Heart right ventricle (tissue), 16 donors: ENCODE measurements around the gene CHST5. TPM values are rescaled to one million over a fixed set of nuclear protein-coding genes. Genes with fewer than 3 reads are reported as not detected.
A peak's percentile ranks its signal among the peaks of the same experiment; 100 is the strongest.
"Not testable (repeated sequence)": the region's sequence is repeated elsewhere in the genome, so short reads cannot be mapped to it uniquely, and the experiment has no call there.

ENCODE experiments used
- ATAC-seq, 8 donors: fragments of 200-7000 bp; cut with Tn5 transposase; one replicate each; pipeline ENCODE4 v1.9.1; 2020; ENCODE audit warnings: mild to moderate bottlenecking in 8 of 8, moderate library complexity in 8 of 8, moderate number of reproducible peaks in 1 of 8
- DNase-seq, 2 donors: peaks; one replicate each; pipeline ENCODE4 v3.0.0-alpha.2; 2020
- H3K27ac ChIP-seq, 10 donors: fragments of 200-600 bp; sonication (generic) in 2 of 10; one replicate each; pipeline versions ENCODE4 v1.5.0 to v1.8.0; 2020 to 2022; ENCODE audit warnings: mild to moderate bottlenecking in 3 of 10
- H3K27me3 ChIP-seq, 7 donors: fragments of 200-600 bp; one replicate each; pipeline ENCODE4 v1.8.0; 2021 to 2022; ENCODE audit warnings: mild to moderate bottlenecking in 2 of 7
- H3K36me3 ChIP-seq, 9 donors: fragments of 200-600 bp; sonication (generic) in 1 of 9; one replicate each; pipeline versions ENCODE4 v1.5.0 to v1.8.0; 2020 to 2022; ENCODE audit warnings: mild to moderate bottlenecking in 2 of 9
- H3K4me1 ChIP-seq, 9 donors: fragments of 200-600 bp; sonication (generic) in 1 of 9; one replicate each; pipeline versions ENCODE4 v1.5.0 to v1.8.0; 2020 to 2022; ENCODE audit warnings: mild to moderate bottlenecking in 4 of 9
- H3K4me3 ChIP-seq, 10 donors: fragments of 200-600 bp; sonication (generic) in 2 of 10; one replicate each; pipeline versions ENCODE4 v1.5.0 to v1.8.0; 2020 to 2022; ENCODE audit warnings: mild to moderate bottlenecking in 7 of 10, moderate library complexity in 2 of 10
- H3K9me3 ChIP-seq, 11 donors: fragments of 200-600 bp in 10 of 11; sonication (generic) in 2 of 11; one replicate each; pipeline versions ENCODE4 v1.5.0 to v1.8.0; 2013 to 2022; ENCODE audit warnings: mild to moderate bottlenecking in 2 of 11, control low read depth in 1 of 11, moderate library complexity in 1 of 11
- WGBS, 2 donors: extraction: QIAGEN DNeasy Blood & Tissue Kit; methylation state at CpG; one replicate each; pipeline ENCODE4 v1.1.7; 2013; ENCODE audit warnings: inconsistent platforms in 1 of 2; 5-methylcytosine and 5-hydroxymethylcytosine counted together
- intact Hi-C, 10 donors: fragments of 100-400 bp; cut with DNase I; formaldehyde crosslinking; loops; one replicate each; pipeline versions ENCODE4 v1.11.1 to v1.14.2; 2022
- polyA plus RNA-seq, 2 donors: library from polyadenylated mRNA; stranded (reverse); fragments of 200-250 nt; gene quantifications; one replicate each; pipeline ENCODE4 v1.2.3, GENCODE V29; 2013
- total RNA-seq, 10 donors: library from RNA; stranded (reverse); fragmentation: NEBNext Ultra II Directional in 3 of 10; extraction: Animal tissue kit (Norgen Biotek cat#: 25700) in 3 of 10; gene quantifications; one replicate each; pipeline versions ENCODE4 v1.2.1 to v1.2.4, GENCODE V29; 2021 to 2023
- TF ChIP-seq, protein P1 (sequence below), 9 donors: fragments of 200-600 bp; sonication (generic) in 2 of 9; IDR thresholded peaks; one replicate each; pipeline versions ENCODE4 v1.5.0 to v1.8.0; 2021 to 2022; ENCODE audit warnings: antibody characterized with exemption in 9 of 9, mild to moderate bottlenecking in 5 of 9, moderate library complexity in 1 of 9
- donor health status: Arrhythmogenic right ventricular cardiomyopathy.
- donor health status: ischemic (EF 13 %, LVEDD 7.1; RV severe dilation, severe dysfunction).
- donor health status: healthy with polysubstance abuse.
- donor health status: DM: no; HTN: yes; CAD: no.
- donor health status: DM: no; HTN: no; CAD: no.
- donor health status: ischemic (EF 25% LVEDD 6.9; RV normal size, moderate dysfunction).
- donor health status: ischemic (EF 25% LVEDD 5.7; RV mildly dilated, moderate dysfunction).
- donor health status: healthy.
- donor health status: DM: yes; HTN: yes; CAD: no.
- donor health status: Ischemic cardiomyopathy.
- donor health status: ischemic (EF 35%, LVEDD 5.7; RV mildly dilated, moderate dysfunction).
- donor health status: nonischemic (EF 11% LVEDD 7.7; RV severe dilation, severe dysfunction).
- donor health status: DM: yes; HTN: yes; CAD: no.
- donor health status: PGD.
- donor health status: ischemic (EF 29% LVEDD 5.4; RV normal size, mild dysfunction).
- donor health status: nonischemic (EF 23%, LVEDD 6.1; RV moderate dilation, normal function).

Gene CHST5
- total and polyA plus RNA-seq, 12 donors = 0.08 to 1.4 (median 0.48) TPM; not detected in 1

DNA sequence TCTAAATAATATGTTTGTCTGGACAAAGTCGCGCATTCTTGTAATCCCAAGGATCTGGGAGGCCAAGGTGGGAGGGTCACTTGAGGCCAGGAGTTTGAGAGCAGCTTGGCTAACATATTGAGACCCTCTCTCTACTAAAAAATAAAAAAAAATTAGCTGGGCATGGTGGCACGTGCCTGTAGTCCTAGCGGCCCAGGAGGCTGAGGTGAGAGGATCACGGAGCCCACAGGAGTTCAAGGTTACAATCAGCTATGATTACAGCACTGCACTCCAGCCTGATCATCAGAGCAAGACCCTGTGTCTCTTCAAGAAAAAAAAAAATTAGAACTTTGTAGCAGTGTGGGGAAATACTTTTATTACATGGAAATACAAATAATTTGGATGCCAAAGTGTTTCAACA, 34.5 kb downstream of the CHST5 start:
- H3K4me1 ChIP-seq = peaks cover 0 to 14% (median 4%) of the 10 kb centered on the region in 9 donors
- H3K27me3 ChIP-seq = no peaks in the 10 kb centered on the region
- intact Hi-C loops = no loop called here
- DNase-seq (no peak), ATAC-seq (no peak)
- no peaks in the 10 kb centered on the region for H3K36me3 ChIP-seq
- H3K27ac ChIP-seq = peak overlapping the region in 1 of 10 donors; percentile 36
- 85 to 86% methylated on average over 5 of the region's 5 CpGs for WGBS, 2 donors
- no peak overlapping the region for H3K4me3 ChIP-seq
- H3K9me3 ChIP-seq = no peaks in the 10 kb centered on the region
- TF ChIP-seq, protein P1, sequence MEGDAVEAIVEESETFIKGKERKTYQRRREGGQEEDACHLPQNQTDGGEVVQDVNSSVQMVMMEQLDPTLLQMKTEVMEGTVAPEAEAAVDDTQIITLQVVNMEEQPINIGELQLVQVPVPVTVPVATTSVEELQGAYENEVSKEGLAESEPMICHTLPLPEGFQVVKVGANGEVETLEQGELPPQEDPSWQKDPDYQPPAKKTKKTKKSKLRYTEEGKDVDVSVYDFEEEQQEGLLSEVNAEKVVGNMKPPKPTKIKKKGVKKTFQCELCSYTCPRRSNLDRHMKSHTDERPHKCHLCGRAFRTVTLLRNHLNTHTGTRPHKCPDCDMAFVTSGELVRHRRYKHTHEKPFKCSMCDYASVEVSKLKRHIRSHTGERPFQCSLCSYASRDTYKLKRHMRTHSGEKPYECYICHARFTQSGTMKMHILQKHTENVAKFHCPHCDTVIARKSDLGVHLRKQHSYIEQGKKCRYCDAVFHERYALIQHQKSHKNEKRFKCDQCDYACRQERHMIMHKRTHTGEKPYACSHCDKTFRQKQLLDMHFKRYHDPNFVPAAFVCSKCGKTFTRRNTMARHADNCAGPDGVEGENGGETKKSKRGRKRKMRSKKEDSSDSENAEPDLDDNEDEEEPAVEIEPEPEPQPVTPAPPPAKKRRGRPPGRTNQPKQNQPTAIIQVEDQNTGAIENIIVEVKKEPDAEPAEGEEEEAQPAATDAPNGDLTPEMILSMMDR (IDR thresholded peaks at IDR 0.05) = no peak

DNA sequence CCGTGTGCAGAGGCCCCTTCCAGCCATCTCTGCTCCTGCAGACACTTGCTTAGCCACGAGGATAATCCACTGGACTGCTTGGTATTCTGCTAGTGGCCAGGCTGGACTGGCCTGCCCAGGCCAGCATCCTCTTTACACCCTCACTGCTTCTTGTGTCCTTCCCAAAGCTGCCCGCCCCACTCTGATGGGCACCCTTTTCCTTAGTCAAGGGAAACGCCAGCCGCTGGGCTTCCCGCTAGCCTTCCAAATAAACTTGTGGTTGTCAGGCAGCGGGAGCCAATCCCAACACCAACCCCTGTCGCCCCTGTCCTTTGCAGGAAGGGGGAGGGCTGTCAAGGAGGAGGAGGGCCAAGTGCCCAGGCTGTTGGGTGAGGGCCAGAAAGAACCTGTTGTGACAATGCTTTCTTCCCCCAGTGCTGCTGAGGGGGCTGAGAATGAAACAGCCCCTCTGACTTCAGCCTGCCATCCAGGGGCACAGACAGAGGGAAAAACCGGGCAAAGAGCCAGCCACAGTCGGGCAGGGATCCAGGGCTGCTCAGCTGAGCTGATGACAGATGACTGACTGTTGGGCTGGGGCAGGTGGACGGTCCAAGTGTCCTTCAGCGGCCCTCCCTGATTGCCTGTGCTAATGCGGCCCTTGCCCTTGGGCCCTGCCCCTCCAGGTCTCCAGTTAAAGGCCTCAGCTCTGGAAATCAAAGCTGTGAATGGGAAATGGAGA, 37.1 kb downstream of the CHST5 start:
- intact Hi-C loops, H3K9me3 ChIP-seq, H3K36me3 ChIP-seq, H3K4me3 ChIP-seq: not testable (repeated sequence)
- Histone ChIP-seq H3K27me3 (peaks cover 0 to 19% (median 0%) of the 10 kb centered on the region in 7 donors), H3K27ac (peak overlapping the region in 9 of 10 donors; percentile 55 to 79 (median 70)), H3K4me1 (peaks cover 0 to 25% (median 13%) of the 10 kb centered on the region in 9 donors)
- WGBS, 2 donors = 12 to 17% methylated on average over 8 to 11 of the region's 13 CpGs
- ATAC-seq (peak; percentile 63 to 90 (median 86)), DNase-seq (peak; percentile 67 to 75)

DNA sequence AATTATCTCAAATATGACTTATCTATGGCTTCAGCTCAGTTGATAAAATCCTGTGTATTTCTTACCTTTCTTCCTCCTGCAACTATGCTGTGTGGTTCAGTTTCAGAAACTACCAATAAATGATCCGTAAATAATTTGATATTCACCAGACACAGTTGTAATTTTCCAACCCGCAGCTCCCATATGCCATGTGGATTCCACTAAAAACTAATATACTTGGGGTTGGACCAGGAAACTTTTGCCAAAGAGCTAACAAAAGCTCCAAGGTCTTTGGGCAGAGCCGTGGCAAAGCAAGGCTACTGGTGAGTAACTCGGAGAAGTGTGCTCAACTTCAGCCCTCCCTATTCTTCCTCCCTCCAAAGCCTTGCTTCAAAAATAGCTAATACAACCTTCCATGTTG, 38.4 kb downstream of the CHST5 start:
- ATAC-seq (no peak), DNase-seq (no peak)
- H3K4me3 ChIP-seq = no peak overlapping the region
- H3K27ac ChIP-seq = peak overlapping the region in 1 of 10 donors; percentile 79
- no peaks in the 10 kb centered on the region for H3K9me3 ChIP-seq
- H3K4me1 ChIP-seq = peaks cover 0 to 25% (median 13%) of the 10 kb centered on the region in 9 donors
- WGBS, 2 donors = 76 to 87% methylated on average over 4 of the region's 4 CpGs
- no peaks in the 10 kb centered on the region for H3K36me3 ChIP-seq
- intact Hi-C loops = no loop called here
- H3K27me3 ChIP-seq = peaks cover 0 to 29% (median 4%) of the 10 kb centered on the region in 7 donors
- TF ChIP-seq, protein P1 (IDR thresholded peaks at IDR 0.05) = no peak

DNA sequence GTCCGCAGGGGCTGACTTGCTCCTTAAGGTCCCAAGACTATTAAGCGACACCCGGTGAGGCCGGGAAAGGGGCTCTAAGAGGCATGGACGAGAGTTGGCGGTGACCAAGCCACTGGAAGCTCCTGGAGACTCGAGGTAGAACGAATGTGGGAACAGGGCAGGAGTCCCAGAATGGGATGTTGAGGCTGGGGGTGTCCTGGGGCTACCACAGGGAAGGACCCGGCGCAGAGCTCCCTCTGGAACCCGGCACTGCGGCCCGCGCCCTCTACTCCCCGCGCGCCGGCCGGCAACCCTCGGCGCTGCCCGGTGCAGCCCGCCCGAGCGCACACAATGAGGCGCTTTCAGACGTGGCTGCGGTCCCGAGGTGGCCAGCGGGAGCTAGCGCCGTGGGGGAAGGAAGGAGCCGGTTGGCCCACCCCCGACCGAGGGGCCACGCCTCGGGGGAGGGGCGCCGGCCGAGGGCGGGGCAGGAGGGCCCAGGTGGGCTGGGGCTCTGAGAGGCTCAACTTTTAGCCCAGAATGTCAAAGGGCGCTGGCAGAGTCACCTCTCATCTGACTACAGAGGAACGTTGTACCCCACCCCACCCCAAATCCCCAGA, 40.7 kb downstream of the CHST5 start, which contains the start of gene CHST6:
TSS of gene CHST6 (minus strand) at position 366 of the 599 bp plus-strand sequence. CDS start 15,613 bp downstream, outside the sequence.
- intact Hi-C loops = no loop called here

More for the DNA sequence above, 40.7 kb downstream of the CHST5 start, which contains the start of gene CHST6:
- no peaks in the 10 kb centered on the region for H3K9me3 ChIP-seq
- ATAC-seq (peak; percentile 56 to 83 (median 66)), DNase-seq (peak; percentile 34 to 55)
- no peaks in the 10 kb centered on the region for H3K36me3 ChIP-seq
- 3% methylated on average over 43 of the region's 43 CpGs for WGBS, 2 donors
- peak within 1 kb of the TSS in 4 of 10 donors; percentile 15 to 43 (median 31) for H3K27ac ChIP-seq
- H3K4me3 ChIP-seq = peak within 1 kb of the TSS; percentile 23 to 58 (median 54)
- peaks cover 0 to 35% (median 6%) of the 10 kb centered on the region in 7 donors for H3K27me3 ChIP-seq
- H3K4me1 ChIP-seq = peaks cover 0 to 25% (median 11%) of the 10 kb centered on the region in 9 donors
- TF ChIP-seq, protein P1 (IDR thresholded peaks at IDR 0.05) = no peak
